ENCODE data around the gene KIAA0513. TPM values are rescaled to one million over a fixed set of nuclear protein-coding genes. Genes with fewer than 3 reads are reported as not detected.

KIAA0513 gene
- total and polyA plus RNA-seq, 2 donors (not counting 3 experiments of a cell fraction or from before 2014, with no cell fraction given), result 1.8 to 4.3 TPM

- Histone ChIP-seq H3K27me3 (ENCODE audit: control insufficient read depth in 2 of 2, insufficient read depth in 2 of 2, low read length in 2 of 2) (no peaks in the 10 kb centered on the region), H3K4me2 (ENCODE audit: insufficient read depth, low read length) (no peak overlapping the region), H3K9me3 (replicated peaks; ENCODE audit: control insufficient read depth, insufficient read depth, low read length) (no peaks in the 10 kb centered on the region), H3K4me1 (ENCODE audit: control insufficient read depth, extremely low read depth, insufficient read depth, low read length) (peaks cover 34% of the 10 kb centered on the region), H3K9ac (replicated peaks; ENCODE audit: extremely low read depth, insufficient read depth, low read length) (no peak overlapping the region), H2AFZ (ENCODE audit: low read depth, low read length) (no peak overlapping the region), H3K36me3 (ENCODE audit: control insufficient read depth in 2 of 2, extremely low read depth in 1 of 2, insufficient read depth in 2 of 2, low read length in 2 of 2) (no peaks in the 10 kb centered on the region), H3K9me1 (replicated peaks; ENCODE audit: control insufficient read depth, extremely low read depth, insufficient read depth, low read length) (no peaks in the 10 kb centered on the region), H4K20me1 (replicated peaks; ENCODE audit: control insufficient read depth, extremely low read depth, insufficient read depth, low read length) (no peaks in the 10 kb centered on the region), H3K4me3 (replicated peaks in 1 of 3; ENCODE audit: insufficient read depth in 1 of 3, low read depth in 1 of 3, low read length in 3 of 3) (no peak overlapping the region), H3K79me2 (ENCODE audit: control insufficient read depth, insufficient read depth, low read length) (no peaks in the 10 kb centered on the region), H3K27ac (ENCODE audit: insufficient read depth, low read depth, low read length) (no peak overlapping the region)
- intact Hi-C loops (cut with micrococcal nuclease) (no loop called here), dilution Hi-C loops (cut with MboI; ENCODE audit: extremely low pct_ligation_motif_present, low sequenced_read_pairs) (no loop called here)
- BruUV-seq (replicated peaks), result no TSS peak
- FAIRE-seq (no peak), DNase-seq (ENCODE audit: low read depth, low spot score) (no peak)
- no peak for TF ChIP-seq JUN (IDR thresholded peaks at IDR 0.05; ENCODE audit: borderline replicate concordance, insufficient read depth, insufficient read length, low read depth)
- no peak for TF ChIP-seq MAX (IDR thresholded peaks at IDR 0.05; ENCODE audit: insufficient read depth, insufficient read length)
- TF ChIP-seq POLR2A (IDR thresholded peaks at IDR 0.05; ENCODE audit: low read depth, low read length), result no peak
- no peak for TF ChIP-seq POLR2AphosphoS5 (IDR thresholded peaks at IDR 0.05; ENCODE audit: insufficient read depth, low read depth, low read length)
- TF ChIP-seq MYC (IDR thresholded peaks at IDR 0.05; ENCODE audit: low read depth, low read length), result no peak
- ChIA-PET CTCF (interaction anchor here (1.7 kb wide), 1 partner anchor 24 kb away, joined by 9 read pairs; no protein-coding TSS in a partner anchor), POLR2A (no interaction called here)
These were observed 111.4 kb downstream of the KIAA0513 start for GRCh38 chr16:85138825-85139627.

- no peak overlapping the region for H3K4me2 ChIP-seq (ENCODE audit: insufficient read depth, low read length)
- no peak overlapping the region for H3K9ac ChIP-seq (replicated peaks; ENCODE audit: extremely low read depth, insufficient read depth, low read length)
- H3K4me1 ChIP-seq (ENCODE audit: control insufficient read depth, extremely low read depth, insufficient read depth, low read length), result peaks cover 38% of the 10 kb centered on the region
- no peak for DNase-seq (ENCODE audit: low read depth, low spot score)
- H3K9me1 ChIP-seq (replicated peaks; ENCODE audit: control insufficient read depth, extremely low read depth, insufficient read depth, low read length), result no peaks in the 10 kb centered on the region
- no peak overlapping the region for H3K27ac ChIP-seq (ENCODE audit: insufficient read depth, low read depth, low read length)
- H3K36me3 ChIP-seq (ENCODE audit: control insufficient read depth in 2 of 2, extremely low read depth in 1 of 2, insufficient read depth in 2 of 2, low read length in 2 of 2), result no peaks in the 10 kb centered on the region
- no TSS peak for BruUV-seq (replicated peaks)
- POLR2A ChIA-PET, result no interaction called here
- H3K79me2 ChIP-seq (ENCODE audit: control insufficient read depth, insufficient read depth, low read length), result no peaks in the 10 kb centered on the region
- CTCF ChIA-PET, result interaction anchor here (1.0 to 1.7 kb wide), 5 partner anchors 9 to 25 kb away, joined by 3 to 9 read pairs (median 3); no protein-coding TSS in a partner anchor
- H3K4me3 ChIP-seq (replicated peaks in 1 of 3; ENCODE audit: insufficient read depth in 1 of 3, low read depth in 1 of 3, low read length in 3 of 3), result no peak overlapping the region
- H2AFZ ChIP-seq (ENCODE audit: low read depth, low read length), result no peak overlapping the region
- intact Hi-C loops (cut with micrococcal nuclease) (no loop called here), dilution Hi-C loops (cut with MboI; ENCODE audit: extremely low pct_ligation_motif_present, low sequenced_read_pairs) (no loop called here)
- no peak for FAIRE-seq
- H4K20me1 ChIP-seq (replicated peaks; ENCODE audit: control insufficient read depth, extremely low read depth, insufficient read depth, low read length), result no peaks in the 10 kb centered on the region
- no peaks in the 10 kb centered on the region for H3K9me3 ChIP-seq (replicated peaks; ENCODE audit: control insufficient read depth, insufficient read depth, low read length)
- TF ChIP-seq POLR2A (IDR thresholded peaks at IDR 0.05; ENCODE audit: low read depth, low read length) (no peak), GATA2 (IDR thresholded peaks at IDR 0.05; ENCODE audit: insufficient read depth, insufficient read length, low read depth, low read length) (no peak), POLR2AphosphoS5 (IDR thresholded peaks at IDR 0.05; ENCODE audit: insufficient read depth, low read depth, low read length) (no peak), FOS (IDR thresholded peaks at IDR 0.05; ENCODE audit: borderline replicate concordance, insufficient read depth, low read length) (no peak), MYC (IDR thresholded peaks at IDR 0.05; ENCODE audit: low read depth, low read length) (no peak), EZH2 (IDR thresholded peaks at IDR 0.05; ENCODE audit: borderline replicate concordance, low read depth, low read length, severe bottlenecking) (no peak), JUN (IDR thresholded peaks at IDR 0.05; ENCODE audit: borderline replicate concordance, insufficient read depth, insufficient read length, low read depth) (no peak), MAX (IDR thresholded peaks at IDR 0.05; ENCODE audit: insufficient read depth, insufficient read length) (no peak), CTCF (IDR thresholded peaks at IDR 0.05; ENCODE audit: extremely low read depth in 1 of 2, insufficient read depth in 1 of 2, low read depth in 1 of 2, low read length in 2 of 2) (no peak)
- H3K27me3 ChIP-seq (ENCODE audit: control insufficient read depth in 2 of 2, insufficient read depth in 2 of 2, low read length in 2 of 2), result no peaks in the 10 kb centered on the region
These were observed 112.3 kb downstream of the KIAA0513 start for GRCh38 chr16:85139881-85140339.

Measured in endothelial cell of umbilical vein (primary cell).